BLaER1 (cell line): ENCODE results near the gene TSPAN1.
"Not testable (repeated sequence)": the region's sequence is repeated elsewhere in the genome, so short reads cannot be mapped to it uniquely, and the experiment has no call there.

Source experiments
- H3K27ac ChIP-seq: shearing (Covaris generic); formaldehyde crosslinking; 2 replicates; pipeline ENCODE4 v1.8.1; 2022
- H3K27me3 ChIP-seq: shearing (Covaris generic); formaldehyde crosslinking; 2 replicates; pipeline ENCODE4 v1.8.1; 2022
- H3K36me3 ChIP-seq: shearing (Covaris generic); formaldehyde crosslinking; 2 replicates; pipeline ENCODE4 v1.8.1; 2022
- H3K4me1 ChIP-seq: shearing (Covaris generic); formaldehyde crosslinking; 2 replicates; pipeline ENCODE4 v1.8.1; 2022
- H3K4me2 ChIP-seq: shearing (Covaris generic); formaldehyde crosslinking; 2 replicates; pipeline ENCODE4 v1.8.1; 2022
- H3K4me3 ChIP-seq: shearing (Covaris generic); formaldehyde crosslinking; 2 replicates; pipeline ENCODE4 v1.8.1; 2022
- H3K9ac ChIP-seq: shearing (Covaris generic); formaldehyde crosslinking; 2 replicates; pipeline ENCODE4 v1.8.1; 2022
- H3K9me3 ChIP-seq: shearing (Covaris generic); formaldehyde crosslinking; 2 replicates; pipeline ENCODE4 v1.8.1; 2022
- H4K20me1 ChIP-seq: shearing (Covaris generic); formaldehyde crosslinking; 2 replicates; pipeline ENCODE4 v1.8.1; 2022
- Cebpa-rat ChIP-seq: shearing (Covaris generic); IDR thresholded peaks from 2 replicates; pipeline ENCODE4 v1.8.1; 2022

The TSPAN1 gene

GRCh38 chr1:46224966-46225365 is 50.1 kb downstream of the TSPAN1 start:
- no peaks in the 10 kb centered on the region for H4K20me1 ChIP-seq
- H3K9me3 ChIP-seq: no peaks in the 10 kb centered on the region
- H3K27ac ChIP-seq: no peak overlapping the region
- no peak overlapping the region for H3K4me2 ChIP-seq
- no peak overlapping the region for H3K4me3 ChIP-seq
- no peak for TF ChIP-seq Cebpa-rat
- H3K4me1 ChIP-seq: peaks cover 4% of the 10 kb centered on the region; the same call in 1 of the 2 replicates
- H3K9ac ChIP-seq: no peak overlapping the region; the same call in 1 of the 2 replicates
- H3K27me3 ChIP-seq: no peaks in the 10 kb centered on the region
- H3K36me3 ChIP-seq: no peaks in the 10 kb centered on the region

- not testable (repeated sequence) for H3K4me2 ChIP-seq, H3K4me1 ChIP-seq, H4K20me1 ChIP-seq, H3K9ac ChIP-seq, H3K4me3 ChIP-seq, H3K27ac ChIP-seq, H3K27me3 ChIP-seq, H3K36me3 ChIP-seq, H3K9me3 ChIP-seq
These were observed 56.3 kb downstream of the TSPAN1 start for GRCh38 chr1:46231231-46231630.
